ENCODE data around the gene GATA6.
"Not testable (repeated sequence)": the region's sequence is repeated elsewhere in the genome, so short reads cannot be mapped to it uniquely, and the experiment has no call there.

The GATA6 gene

DNA sequence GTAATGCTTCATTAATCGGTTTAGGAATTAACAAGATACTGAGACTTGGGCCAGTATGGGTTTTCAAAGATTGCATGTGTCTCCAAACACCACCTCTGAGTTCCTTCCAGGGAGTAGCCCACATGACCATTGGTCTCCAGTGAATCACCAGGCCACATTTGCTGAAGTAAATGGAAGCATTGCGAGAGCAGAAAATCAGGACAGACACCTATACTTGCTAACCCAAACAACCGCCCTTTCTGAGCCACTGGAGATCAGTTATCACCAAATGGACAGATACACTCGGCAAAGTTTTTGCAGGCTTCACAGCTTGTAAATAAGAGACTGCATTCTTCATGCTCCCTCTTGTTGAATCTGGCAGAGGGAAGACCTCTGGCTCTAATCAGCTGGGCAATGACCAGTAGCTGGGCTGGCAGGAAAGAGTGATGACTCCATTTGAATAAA is 40.9 kb downstream of the GATA6 start:
- no peak for ATAC-seq

DNA sequence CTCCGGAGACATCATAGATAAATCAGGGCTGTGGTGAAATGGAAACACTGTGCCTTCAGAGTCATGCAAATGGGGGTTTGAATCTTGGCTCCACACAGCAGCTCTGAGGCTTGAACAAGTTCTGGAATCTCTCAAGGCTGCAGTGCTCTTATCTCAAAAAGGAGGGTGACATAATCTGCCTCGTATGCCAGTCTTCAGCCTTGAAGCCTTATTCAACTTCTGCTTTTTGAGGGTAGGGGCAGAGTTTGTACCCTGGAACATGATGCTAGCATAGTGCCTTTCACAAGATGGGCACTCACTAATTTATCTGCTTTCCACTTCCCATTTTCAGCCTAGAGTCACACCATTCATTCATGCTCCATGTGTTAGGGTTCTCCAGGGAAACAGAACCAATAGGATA is 42.3 kb downstream of the GATA6 start:
- no peak for ATAC-seq

DNA sequence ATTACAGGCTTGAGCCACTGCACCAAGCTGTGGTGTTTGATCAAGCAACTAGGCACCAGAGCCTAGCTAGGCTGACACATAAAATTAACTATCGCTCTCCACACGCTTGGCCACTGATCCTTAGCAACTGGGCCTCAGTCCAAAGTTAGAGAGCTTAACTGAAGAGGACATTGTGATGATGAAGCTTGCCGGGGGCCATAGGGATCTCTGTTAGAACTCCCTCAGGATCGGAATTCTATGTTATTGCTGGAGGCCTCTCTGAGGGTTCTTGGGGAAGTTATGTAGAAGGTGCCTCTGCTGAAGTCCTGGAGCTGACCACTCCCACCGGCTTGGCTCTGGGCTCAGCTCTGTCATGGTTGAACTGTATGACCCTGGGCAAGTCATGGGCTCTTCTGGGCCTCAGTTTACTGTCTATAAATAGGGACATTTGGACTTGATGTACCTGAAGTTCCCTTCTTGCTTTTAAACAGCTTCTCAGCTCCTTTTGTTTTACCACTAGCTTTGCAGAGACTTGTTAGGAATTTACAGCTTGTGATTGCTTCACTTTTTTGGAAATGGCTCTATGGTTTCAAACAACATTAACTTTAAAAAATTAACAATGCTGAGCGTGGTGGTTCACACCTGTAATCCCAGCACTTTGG is 44.1 kb downstream of the GATA6 start:
- ATAC-seq = no peak

GRCh38 chr18:22214731-22215528 is 45.5 kb downstream of the GATA6 start:
- ATAC-seq = no peak

DNA sequence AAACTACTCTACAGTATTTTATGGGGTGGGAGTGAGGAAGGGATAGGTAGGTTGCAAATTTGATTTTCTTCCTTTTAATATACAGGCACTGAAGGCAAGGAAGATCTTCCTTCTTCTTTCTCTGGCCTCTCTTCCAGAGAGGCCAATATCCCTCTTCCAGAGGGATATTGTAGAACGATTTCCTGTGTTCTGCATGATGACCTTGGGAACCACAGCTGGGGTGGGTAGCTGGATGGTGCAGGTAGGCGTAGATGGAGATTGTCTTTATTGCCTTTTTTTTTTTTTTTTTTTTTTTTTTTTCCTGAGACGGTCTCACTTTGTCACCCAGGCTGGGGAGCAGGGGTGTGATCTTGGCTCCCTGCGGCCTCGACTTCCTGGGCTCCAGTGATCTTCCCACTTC is 49.4 kb downstream of the GATA6 start:
- ATAC-seq = no peak

GRCh38 chr18:22219568-22220355 is 50.4 kb downstream of the GATA6 start:
- ATAC-seq = no peak

DNA sequence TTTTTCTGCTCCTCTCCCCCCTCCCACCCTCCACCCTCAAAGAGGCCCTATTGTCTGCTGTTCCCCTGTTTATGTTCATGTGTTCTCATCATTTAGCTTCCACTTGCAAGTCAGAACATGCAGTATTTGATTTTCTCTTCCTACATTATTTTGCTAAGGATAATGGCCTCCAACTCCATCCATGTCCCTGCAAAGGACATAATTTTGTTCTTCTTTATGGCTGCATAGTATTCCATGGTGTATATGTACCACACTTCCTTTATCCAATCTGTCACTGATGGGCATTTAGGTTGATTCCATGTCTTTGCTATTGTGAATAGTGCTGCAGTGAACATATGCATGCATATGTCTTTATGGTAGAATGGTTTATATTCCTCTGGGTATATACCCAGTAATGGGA is 51.2 kb downstream of the GATA6 start:
- not testable (repeated sequence) for ATAC-seq

DNA sequence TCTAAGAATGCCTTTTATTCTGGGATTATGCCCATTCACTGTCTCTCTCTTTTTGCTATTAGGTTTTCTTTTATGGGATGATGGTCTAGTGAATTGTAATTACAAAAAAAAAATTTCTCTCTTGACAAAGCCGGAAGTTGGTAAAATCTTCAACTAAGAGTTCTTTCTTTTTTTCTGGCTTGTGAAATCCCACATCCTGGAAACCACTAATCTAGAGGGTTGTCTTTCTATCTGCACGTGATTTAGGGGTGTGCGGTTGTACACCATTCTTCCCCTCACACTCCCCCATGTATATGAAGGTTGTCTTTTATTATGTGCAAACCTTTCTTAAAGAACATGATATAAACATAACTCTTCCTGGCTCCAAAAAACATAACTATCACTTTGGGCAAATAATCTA is 52.0 kb downstream of the GATA6 start:
- ATAC-seq = no peak

DNA sequence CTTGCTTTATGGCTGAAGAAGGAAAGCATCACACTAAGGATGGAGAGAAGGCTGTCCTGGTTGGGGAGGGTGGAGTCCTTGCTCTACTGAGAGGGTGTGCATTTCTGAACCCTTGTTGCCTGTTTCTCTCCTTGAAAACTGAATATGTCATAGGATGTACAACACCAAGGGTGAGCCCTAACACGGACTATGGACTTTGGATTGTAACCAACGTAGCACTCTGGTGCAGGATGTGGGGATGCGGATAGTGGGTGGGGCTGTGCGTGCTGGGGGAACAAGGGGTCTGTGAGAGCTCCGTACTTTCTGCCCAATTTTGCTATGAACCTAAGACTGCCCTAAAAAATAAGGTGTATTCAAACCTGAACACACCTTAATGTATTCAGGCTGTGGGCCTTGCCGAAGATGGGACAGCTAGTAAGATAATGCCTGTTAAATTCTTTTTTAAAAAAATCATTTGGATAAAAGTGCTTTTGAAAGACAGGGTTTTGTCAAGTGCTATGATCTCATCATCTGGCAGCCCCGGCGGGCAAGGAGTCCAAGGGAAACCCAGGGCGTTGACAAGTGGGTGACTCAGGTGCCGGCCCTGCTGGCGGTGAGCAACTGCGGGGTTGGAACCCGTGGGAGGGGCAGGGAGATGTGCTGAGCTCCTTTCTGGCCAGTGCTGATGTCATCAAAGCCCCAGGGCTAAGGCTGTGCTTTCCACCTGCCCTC is 54.0 kb downstream of the GATA6 start:
- ATAC-seq = no peak

GRCh38 chr18:22223965-22224322 is 54.6 kb downstream of the GATA6 start:
- no peak for ATAC-seq

DNA sequence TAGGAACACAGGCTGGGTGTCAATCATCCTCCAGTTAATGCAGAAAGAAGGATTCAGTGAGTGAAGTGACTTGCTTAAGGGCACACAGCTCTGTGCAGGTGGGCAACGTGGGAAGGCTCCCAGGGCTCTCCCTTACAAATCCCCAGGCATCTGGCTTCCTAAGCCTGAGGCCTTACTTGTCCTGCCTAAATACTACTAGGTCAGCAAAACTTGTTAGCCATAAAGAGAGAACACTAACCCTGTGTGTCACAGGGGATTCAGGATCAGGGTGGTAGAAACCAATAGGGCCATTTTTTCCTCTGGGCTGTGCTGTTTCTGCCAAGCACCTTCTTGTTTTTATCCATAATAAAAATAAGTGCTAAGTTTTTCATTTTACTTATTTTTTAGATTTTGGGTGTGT is 55.0 kb downstream of the GATA6 start:
- ATAC-seq = no peak

DNA sequence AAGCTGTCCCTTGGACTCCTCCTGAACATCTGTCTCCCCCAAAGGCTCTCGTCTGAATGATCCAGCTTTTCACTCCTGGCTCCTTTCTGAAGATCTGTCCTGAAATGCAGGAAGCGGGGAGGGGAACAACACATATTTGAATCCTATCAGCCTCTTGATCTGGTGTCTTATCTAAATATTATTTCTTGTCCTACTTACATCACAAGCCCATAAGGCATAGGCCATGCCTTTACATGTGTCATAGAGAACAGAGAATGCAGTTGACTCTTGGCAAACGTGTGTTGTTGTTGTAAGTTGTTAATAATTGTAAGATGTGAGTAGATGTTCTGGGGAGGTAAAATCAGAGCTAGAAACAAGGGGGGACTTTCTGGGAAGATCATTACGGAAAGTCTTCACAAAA is 57.4 kb downstream of the GATA6 start:
- no peak for ATAC-seq

DNA sequence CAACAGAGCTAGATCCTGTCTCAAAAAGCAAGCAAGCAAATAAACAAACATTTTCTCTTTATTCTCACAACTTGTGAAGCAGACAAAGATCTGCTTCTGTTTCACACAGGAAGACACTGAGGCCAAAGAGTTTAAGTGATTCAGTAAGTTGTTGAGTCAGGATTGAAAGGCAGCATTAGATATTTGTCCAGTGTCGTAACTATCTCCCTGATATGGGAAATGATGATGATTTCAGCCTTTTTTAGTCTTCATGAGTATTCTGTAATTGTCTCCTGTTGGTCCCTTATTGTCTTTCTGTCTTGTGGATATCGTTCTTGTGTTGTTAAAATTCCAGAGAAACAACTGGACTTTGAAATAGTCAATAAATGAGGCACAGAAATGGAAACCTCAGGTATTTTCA is 59.6 kb downstream of the GATA6 start:
- no peak for ATAC-seq

GRCh38 chr18:22229456-22230124 is 60.2 kb downstream of the GATA6 start:
- ATAC-seq = no peak

- no peak for ATAC-seq
Observed at GRCh38 chr18:22230471-22230945, 61.1 kb downstream of the GATA6 start.

- ATAC-seq = no peak
Observed at GRCh38 chr18:22233266-22233665, 63.9 kb downstream of the GATA6 start.

DNA sequence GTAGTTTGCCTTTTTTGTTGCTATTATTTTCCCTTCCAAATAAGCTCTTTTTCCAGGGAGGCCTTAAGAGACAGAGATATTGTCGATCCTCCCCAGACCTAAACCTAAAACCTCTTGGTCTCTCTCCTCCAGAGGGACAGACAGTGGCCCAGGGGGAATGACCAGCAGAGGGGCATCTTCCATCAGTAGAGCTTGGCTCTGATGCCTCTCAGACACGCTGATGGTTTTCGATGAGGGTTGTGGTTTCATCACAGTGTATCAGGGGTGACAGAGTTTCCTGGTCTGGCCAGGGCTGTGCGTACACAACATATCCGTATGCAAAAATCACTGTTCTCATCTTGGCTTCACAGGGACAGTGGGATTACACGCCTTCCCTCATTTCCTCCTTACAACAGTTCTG is 68.6 kb downstream of the GATA6 start:
- ATAC-seq = no peak

GRCh38 chr18:22238681-22239080 is 69.3 kb downstream of the GATA6 start:
- no peak for ATAC-seq

DNA sequence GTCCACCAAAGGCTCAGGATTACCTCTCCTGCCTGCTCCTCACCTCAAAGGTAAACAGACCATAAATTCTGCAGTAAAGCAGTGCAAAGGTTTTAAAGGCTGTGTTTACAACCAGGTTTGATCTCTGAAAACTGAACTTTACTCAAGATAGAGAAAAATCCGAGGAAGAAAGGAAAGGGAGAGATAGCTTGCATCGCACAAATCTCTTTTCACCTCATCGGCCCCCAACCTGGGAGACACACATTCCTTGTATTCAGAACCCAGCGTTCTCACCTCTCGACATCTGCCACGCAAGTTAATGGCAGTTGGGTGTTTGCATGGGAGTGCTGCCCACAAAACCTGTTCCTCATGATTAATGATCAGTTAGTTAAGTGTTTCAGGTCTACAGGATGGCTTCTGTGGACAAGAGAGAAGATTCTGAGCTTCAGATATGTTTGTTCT is 72.6 kb downstream of the GATA6 start:
- no peak for ATAC-seq

DNA sequence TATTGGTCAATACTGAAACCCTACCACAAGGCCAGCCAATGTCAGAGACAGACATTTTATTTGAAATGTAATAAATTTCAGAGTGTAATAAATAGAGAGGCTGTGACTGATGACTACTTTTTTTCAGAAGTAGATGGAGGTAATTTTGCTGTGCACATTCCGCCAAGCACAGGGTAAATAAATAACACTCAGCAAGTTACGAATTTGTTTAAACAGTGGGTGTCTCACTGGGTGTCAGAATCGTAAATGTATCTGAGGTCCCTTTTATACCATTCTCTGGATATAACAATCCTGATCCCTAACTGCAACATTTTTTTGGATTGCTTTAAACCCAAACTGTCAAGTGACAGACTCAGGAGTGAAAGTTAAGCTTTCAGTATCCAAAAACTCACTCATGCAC is 74.1 kb downstream of the GATA6 start:
- no peak for ATAC-seq

DNA sequence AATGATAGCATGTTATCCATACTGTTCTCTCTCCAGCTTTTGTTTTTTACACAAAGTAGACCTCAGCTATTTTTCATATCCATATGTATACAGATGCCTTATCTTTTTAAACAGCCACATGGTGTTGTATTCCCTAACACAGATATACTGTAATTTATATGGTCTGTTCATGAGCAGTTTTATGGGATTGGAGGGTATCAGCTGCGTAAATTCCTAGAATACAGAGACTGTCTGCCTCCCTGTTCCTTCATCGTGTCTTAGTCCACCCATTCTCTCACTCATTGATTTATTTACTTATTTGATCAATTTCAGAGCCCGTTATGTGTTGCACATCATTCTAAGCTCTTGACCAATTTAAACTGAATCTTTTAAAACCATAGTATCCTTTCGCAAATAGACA is 80.6 kb downstream of the GATA6 start:
- no peak for ATAC-seq

GRCh38 chr18:22250591-22250996 is 81.2 kb downstream of the GATA6 start:
- no peak for ATAC-seq

Measured in activated CD4-positive, CD25-positive, alpha-beta regulatory T cell treated with anti-CD3 and anti-CD28 coated beads, Interleukin-2, amount 50 U/mL, for 24 hours (primary cell).